ENCODE data around the gene FGGY. TPM values are rescaled to one million over a fixed set of nuclear protein-coding genes. Genes with fewer than 3 reads are reported as not detected.
"Not testable (repeated sequence)": the region's sequence is repeated elsewhere in the genome, so short reads cannot be mapped to it uniquely, and the experiment has no call there.

FGGY gene
- total RNA-seq, 4 donors from 2014 or later, result 12.4 to 17.5 (median 16.1) TPM

DNA sequence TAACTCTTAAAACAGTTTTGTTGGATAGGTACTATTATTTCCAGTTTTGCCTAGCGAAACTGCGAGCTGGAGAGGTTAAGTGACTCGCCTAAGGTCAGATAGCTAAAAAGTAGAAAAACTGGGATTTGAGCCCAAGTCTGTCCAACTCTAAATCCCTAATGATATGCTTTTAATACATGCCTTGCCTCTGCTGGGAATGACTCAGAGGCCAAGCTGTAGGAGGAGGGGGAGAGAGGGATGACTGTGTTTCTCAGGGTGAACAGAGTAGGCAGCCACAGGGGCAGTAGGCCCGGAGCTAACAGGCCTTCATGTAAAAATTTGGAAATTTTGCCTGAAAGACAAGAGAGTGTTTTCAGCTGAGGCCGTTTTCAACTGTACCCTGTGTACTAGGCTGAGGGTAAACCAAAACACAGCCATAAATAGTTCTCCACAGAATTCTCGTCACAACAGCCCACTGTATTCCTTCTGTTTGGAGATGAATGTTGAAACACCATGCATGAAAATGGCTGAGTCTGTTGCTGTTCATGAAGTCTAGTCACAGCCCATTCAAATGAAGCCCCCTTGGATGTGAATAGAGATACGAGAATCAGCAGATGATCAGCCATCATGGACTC, 410.4 kb downstream of the FGGY start:
- H3K27me3 ChIP-seq, result no peaks in the 10 kb centered on the region
- H3K4me1 ChIP-seq, result peaks cover 50% of the 10 kb centered on the region
- no peak for TF ChIP-seq POLR2A (IDR thresholded peaks at IDR 0.05)
- peak in 1 of 3 donors; percentile 23 for TF ChIP-seq POLR2AphosphoS5 (IDR thresholded peaks at IDR 0.05)
- no peak overlapping the region for H3K4me3 ChIP-seq
- 43% methylated on average over 7 of the region's 7 CpGs for WGBS
- peak overlapping the region; percentile 36 for H3K27ac ChIP-seq
- no peaks in the 10 kb centered on the region for H3K9me3 ChIP-seq
- H3K36me3 ChIP-seq, result no peaks in the 10 kb centered on the region
- DNase-seq (ENCODE audit: low spot score in 2 of 2), result no peak

DNA sequence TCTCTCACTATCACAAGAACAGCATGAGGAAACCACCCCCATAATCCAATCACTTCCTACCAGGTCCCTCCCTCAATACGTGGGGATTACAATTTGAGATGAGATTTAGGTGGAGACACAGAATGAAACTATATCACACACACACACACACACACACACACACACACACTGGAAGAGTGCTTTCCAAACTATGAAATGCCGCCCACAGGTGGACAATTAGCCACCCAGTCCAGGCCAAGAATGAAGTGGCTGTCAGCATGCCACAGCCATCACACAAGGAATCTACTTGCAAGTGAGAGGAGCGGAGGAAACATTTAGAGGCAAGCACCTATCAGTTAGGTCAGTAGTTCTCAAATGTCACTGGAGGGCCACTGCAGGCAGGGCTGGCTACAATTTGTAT, 412.4 kb downstream of the FGGY start:
- WGBS, result 93% methylated on average over 3 of the region's 3 CpGs
- DNase-seq (ENCODE audit: low spot score in 2 of 2), result no peak
- no peak overlapping the region for H3K4me3 ChIP-seq
- peaks cover 34% of the 10 kb centered on the region for H3K4me1 ChIP-seq
- H3K9me3 ChIP-seq, result no peaks in the 10 kb centered on the region
- no peak overlapping the region for H3K27ac ChIP-seq
- H3K36me3 ChIP-seq, result no peaks in the 10 kb centered on the region
- no peaks in the 10 kb centered on the region for H3K27me3 ChIP-seq
- TF ChIP-seq EP300 (IDR thresholded peaks at IDR 0.05) (no peak), POLR2AphosphoS5 (IDR thresholded peaks at IDR 0.05) (no peak), POLR2A (IDR thresholded peaks at IDR 0.05) (no peak)
- TF ChIP-seq, protein P1, sequence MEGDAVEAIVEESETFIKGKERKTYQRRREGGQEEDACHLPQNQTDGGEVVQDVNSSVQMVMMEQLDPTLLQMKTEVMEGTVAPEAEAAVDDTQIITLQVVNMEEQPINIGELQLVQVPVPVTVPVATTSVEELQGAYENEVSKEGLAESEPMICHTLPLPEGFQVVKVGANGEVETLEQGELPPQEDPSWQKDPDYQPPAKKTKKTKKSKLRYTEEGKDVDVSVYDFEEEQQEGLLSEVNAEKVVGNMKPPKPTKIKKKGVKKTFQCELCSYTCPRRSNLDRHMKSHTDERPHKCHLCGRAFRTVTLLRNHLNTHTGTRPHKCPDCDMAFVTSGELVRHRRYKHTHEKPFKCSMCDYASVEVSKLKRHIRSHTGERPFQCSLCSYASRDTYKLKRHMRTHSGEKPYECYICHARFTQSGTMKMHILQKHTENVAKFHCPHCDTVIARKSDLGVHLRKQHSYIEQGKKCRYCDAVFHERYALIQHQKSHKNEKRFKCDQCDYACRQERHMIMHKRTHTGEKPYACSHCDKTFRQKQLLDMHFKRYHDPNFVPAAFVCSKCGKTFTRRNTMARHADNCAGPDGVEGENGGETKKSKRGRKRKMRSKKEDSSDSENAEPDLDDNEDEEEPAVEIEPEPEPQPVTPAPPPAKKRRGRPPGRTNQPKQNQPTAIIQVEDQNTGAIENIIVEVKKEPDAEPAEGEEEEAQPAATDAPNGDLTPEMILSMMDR (IDR thresholded peaks at IDR 0.05), result no peak

- not testable (repeated sequence) for H3K36me3 ChIP-seq; H3K27ac ChIP-seq; DNase-seq (ENCODE audit: low spot score in 2 of 2); H3K27me3 ChIP-seq; H3K4me3 ChIP-seq; H3K9me3 ChIP-seq
- peaks cover 22% of the 10 kb centered on the region for H3K4me1 ChIP-seq
- 94% methylated on average over 2 of the region's 2 CpGs for WGBS
These were observed 414.0 kb downstream of the FGGY start for GRCh38 chr1:59710920-59711319.

GRCh38 chr1:59714219-59714618, 417.3 kb downstream of the FGGY start:
- no peak overlapping the region for H3K27ac ChIP-seq

GRCh38 chr1:59714966-59715365, 418.1 kb downstream of the FGGY start:
- TF ChIP-seq POLR2A (IDR thresholded peaks at IDR 0.05) (no peak), EP300 (IDR thresholded peaks at IDR 0.05) (no peak)
- Histone ChIP-seq H3K36me3 (no peaks in the 10 kb centered on the region), H3K27me3 (no peaks in the 10 kb centered on the region), H3K4me1 (peaks cover 4% of the 10 kb centered on the region), H3K4me3 (no peak overlapping the region), H3K9me3 (no peaks in the 10 kb centered on the region), H3K27ac (no peak overlapping the region)
- DNase-seq (ENCODE audit: low spot score in 2 of 2), result no peak
- WGBS, result 50% methylated on average over 1 of the region's 1 CpG

More at GRCh38 chr1:59714219-59714618, 417.3 kb downstream of the FGGY start:
- no peak overlapping the region for H3K4me3 ChIP-seq
- peaks cover 4% of the 10 kb centered on the region for H3K4me1 ChIP-seq
- no peaks in the 10 kb centered on the region for H3K27me3 ChIP-seq
- DNase-seq (ENCODE audit: low spot score in 2 of 2), result no peak
- H3K36me3 ChIP-seq, result no peaks in the 10 kb centered on the region
- TF ChIP-seq, protein P1 (IDR thresholded peaks at IDR 0.05), result no peak
- TF ChIP-seq EP300 (IDR thresholded peaks at IDR 0.05), result no peak
- TF ChIP-seq POLR2A (IDR thresholded peaks at IDR 0.05), result no peak
- no peak for TF ChIP-seq POLR2AphosphoS5 (IDR thresholded peaks at IDR 0.05)
- no peaks in the 10 kb centered on the region for H3K9me3 ChIP-seq

DNA sequence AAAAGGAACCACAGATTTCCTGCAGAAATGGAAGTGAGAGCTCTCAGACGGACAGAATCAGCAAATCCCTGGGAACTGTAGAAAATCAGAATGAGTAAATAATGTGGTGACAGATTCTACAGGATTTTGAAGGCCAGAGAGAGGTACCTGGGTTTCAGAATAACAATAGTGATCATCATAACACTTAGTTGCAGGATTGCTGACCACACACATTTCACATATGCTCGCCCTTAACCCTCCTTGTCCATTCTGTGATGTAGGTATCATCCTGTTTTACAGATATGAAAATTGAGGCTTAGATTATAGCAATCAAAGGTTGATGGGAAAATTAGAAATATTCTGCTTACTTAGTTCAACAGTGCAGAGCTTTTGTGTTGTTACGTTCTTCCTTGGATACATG, 419.9 kb downstream of the FGGY start:
- TF ChIP-seq, protein P1 (IDR thresholded peaks at IDR 0.05), result no peak
- TF ChIP-seq EP300 (IDR thresholded peaks at IDR 0.05) (no peak), POLR2A (IDR thresholded peaks at IDR 0.05) (no peak), POLR2AphosphoS5 (IDR thresholded peaks at IDR 0.05) (no peak)
- WGBS, result 92% methylated on average over 3 of the region's 3 CpGs
- H3K27me3 ChIP-seq, result no peaks in the 10 kb centered on the region

More for the DNA sequence above, 419.9 kb downstream of the FGGY start:
- Histone ChIP-seq H3K4me3 (no peak overlapping the region), H3K9me3 (no peaks in the 10 kb centered on the region), H3K27ac (no peak overlapping the region), H3K4me1 (peaks cover 4% of the 10 kb centered on the region), H3K36me3 (no peaks in the 10 kb centered on the region)
- no peak for DNase-seq (ENCODE audit: low spot score in 2 of 2)
